Non-pigmented ciliary epithelial cell (primary cell): ENCODE results near the gene FOXL2NB.
A peak's percentile ranks its signal among the peaks of the same experiment; 100 is the strongest.
"Not testable (repeated sequence)": the region's sequence is repeated elsewhere in the genome, so short reads cannot be mapped to it uniquely, and the experiment has no call there.

Source experiments
- DNase-seq: peaks from one replicate; pipeline ENCODE4 v3.0.0-alpha.2; 2010; ENCODE audit warnings: low read depth

Gene FOXL2NB

DNA sequence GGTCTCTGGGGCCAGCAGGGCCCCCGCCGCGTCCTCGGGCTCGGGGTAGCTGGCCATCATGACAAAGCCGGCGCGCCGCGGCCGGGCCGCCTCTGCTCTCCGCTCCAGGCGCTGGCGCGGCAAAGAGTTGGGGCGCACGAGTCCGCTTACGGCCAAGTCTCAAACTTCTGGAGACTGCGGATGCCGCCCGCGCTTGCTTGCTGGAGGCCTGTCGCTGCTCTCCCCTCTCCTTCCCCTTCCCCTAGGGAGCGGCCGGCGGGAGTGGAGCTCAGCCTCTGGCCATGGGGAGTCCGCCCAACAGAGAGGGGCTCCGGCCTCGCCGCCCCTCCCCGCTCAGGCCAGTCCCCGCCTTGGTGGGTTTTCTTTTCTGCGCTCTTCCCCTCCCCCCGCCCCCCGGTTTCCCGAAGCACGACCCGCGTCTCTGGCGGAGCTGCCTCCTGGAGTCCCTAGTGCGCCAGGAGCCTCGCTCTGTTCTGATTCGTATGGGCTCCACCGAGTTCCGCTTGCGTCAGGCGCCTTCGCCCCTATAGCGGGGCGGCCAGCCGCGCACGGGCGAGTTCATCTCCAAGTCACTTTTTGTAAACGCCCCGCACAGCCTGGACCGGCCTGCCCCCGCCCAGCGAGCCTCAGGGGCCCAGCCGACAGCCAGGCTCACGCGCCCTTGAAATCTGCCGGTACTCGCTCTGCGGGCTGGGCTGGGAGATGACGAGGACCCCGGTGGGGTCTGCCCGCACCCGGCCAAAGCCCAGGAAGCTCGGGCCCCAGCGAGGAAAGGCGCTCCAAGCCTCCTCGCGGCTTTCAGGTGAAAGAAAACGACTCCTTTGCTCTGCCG is at the start of gene FOXL2NB, which contains the start of gene FOXL2:
FOXL2NB (plus strand) TSS at position 555 of the 832 bp plus-strand sequence; CDS start at position 703, 148 bp downstream.
FOXL2 (minus strand) TSS at position 475 of the 832 bp plus-strand sequence; CDS start at position 60, 415 bp downstream.
- DNase-seq, result no peak

DNA sequence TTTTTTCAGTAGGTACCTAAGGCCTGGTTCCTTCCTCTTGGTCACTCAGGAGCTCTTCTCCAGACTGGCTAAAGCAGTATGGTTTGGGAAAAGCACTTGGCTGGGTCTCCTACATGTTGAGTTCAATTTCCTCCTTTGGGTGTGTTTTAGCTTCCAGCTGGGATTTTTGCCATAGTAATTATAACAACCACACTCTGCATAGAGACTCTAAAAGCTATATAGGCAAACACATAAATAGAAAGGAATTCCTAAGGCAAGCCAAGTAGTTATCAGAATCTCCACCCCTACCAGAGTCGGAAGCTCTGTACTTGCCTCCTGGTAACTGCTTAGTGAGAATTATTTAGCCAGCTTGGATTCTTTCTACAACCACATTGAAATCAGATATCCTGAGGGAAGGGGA is 48.7 kb upstream of the FOXL2NB start:
- DNase-seq, result no peak

DNA sequence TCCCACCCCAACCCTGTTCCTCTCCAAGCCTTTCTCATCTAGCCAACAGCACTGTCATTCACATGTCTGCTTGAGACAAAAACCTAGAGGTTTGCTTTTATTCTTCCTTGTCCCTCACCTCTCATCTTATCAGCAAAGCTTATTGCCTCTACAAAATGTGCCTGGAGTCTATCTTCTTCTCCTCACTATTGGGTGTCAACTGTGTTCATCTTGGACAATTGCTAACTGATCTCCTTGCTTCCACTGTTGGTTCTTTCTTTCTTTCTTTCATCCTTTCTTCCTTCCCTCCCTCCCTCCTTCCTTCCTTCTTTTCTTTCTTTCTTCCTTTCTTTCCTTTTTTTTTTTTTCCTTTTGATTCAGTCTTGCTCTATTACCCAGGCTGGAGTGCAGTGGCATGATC is 48.3 kb upstream of the FOXL2NB start:
- DNase-seq, result no peak

DNA sequence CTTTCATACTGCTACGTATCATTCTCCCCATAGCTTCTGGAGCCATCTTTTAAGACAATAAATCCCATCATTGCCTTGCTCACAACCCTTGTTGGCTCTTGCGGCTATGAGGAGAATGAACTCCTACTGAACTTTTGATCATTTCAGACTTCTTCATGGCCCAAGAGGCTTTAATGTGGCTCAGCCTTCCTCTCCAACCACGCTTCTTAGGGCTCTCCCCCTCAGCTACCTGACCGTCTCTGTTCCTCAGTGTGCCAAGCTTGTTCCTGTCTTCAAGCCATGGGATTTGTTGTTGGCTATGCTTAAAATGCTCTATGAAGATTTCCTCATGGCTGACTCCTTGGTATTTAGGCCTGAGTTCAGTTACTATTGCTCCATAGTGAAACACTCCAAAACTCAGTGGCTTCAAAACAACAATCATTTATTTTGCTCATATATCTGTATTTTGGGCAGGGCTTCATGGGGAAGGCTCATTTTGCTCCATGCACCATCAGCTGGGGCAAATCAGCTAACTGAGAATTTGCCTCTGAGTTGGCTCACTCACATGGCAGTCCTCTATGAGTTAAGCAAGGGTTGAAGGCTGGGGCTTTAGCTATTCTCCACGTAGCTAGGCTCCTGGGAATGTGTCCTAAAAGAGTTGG is 47.5 kb upstream of the FOXL2NB start:
- no peak for DNase-seq

DNA sequence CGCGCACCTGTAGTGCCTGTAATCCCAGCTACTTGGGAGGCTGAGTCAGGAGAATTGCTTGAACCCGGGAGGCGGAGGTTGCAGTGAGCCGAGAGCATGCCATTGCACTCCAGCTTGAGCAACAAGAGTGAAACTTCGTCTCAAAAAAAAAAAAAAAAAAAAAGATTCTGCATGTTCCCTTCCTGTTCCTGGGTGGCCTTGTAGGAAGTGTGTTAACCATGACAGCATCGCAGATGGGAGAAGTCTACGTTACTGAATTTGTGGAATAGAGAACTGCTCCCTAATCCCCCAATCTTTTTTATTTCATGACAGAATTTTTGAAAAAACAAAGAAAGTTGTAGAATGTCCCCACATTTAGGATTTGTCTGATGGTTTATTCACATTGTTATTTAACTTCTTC is 45.5 kb upstream of the FOXL2NB start:
- no peak for DNase-seq

DNA sequence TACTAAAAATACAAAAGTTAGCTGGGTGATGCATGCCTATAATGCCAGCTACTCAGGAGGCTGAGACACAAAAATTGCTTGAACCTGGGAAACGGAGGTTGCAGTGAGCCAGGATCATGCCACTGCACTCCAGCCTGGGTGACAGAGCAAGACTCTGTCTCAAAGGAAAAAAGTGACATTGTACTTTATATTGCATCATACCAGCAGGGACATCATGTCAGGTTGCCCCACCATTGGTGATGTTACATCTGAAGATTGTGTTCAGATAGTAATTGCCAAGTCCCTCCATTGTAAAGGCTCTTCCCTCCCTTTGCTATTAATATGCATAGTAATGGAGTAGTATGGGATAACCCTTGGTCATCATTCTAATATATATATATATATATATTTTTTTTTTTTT is 44.8 kb upstream of the FOXL2NB start:
- no peak for DNase-seq

DNA sequence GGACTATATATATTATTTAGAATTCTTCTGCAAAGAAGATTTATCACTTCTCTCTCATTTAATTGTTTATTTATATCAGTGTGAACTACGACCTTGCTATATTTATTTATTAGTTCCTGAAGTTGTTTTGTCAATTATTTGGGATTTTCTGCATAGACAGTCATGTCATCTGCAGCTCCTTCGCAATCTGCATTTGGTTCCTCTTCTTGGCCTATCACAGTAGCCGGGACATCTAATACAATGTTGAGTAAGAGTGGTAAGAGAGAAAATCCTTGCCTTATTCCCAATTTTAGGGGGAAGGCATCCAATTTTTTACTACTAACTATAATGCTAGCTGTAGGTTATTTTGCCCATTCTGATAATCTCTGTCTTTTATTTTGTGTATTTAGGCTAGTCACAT is 39.5 kb upstream of the FOXL2NB start:
- no peak for DNase-seq

DNA sequence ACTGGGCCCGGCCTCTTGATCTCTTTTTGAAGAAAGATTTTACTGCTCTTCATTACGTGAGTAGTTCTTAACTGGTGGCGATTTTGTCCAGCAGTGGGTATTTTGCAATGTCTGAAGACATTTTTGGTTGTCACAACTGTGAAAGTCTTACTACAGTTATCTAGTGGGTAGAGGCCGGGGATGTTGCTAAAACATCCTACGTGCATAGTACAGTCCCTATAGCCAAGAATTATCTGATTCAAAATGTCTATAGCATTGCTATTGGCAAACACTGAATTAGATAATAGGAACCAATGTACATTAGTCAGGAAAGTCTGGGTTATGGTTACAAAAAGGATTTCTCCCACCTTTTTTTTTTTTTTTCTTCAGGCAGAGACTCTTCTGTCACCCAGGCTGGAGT is 38.2 kb upstream of the FOXL2NB start:
- no peak for DNase-seq

DNA sequence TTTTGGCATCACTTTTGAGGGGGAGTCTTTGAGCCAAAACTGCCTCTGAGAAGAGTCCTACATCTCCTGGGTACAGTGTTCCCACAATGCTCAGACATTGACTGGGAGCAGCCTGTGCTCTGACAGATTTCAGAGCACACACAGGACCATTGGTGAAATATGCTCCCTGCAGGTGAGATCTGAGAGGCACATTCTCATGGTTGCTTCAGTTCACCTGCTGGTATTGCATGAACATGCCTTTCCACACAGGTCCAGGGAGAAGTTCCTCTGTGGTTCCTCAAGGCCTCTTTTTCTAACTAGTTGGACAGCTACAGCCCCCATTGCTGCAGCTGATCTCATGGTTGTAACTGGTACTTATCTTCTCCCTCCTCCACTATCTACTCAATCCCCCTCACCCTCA is 37.1 kb upstream of the FOXL2NB start:
- no peak for DNase-seq

DNA sequence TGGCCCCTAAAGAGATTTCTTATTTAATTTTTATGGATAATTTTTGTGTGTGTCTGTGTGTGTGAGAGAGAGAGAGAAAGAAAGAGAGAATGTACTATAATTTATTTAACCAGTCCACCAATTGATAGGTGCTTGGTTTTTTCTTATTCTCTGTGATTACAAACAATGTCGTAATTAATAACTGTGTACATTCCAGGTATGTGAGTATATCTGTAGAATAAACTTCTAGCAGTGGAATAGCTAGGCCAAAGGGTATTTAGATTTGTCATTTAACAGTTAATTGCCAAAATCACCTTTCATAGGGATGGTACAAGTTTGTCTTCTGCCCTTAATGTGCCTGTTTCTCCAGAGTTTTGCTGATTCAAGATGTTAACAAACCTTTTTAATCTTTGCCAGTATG is 35.4 kb upstream of the FOXL2NB start:
- no peak for DNase-seq

DNA sequence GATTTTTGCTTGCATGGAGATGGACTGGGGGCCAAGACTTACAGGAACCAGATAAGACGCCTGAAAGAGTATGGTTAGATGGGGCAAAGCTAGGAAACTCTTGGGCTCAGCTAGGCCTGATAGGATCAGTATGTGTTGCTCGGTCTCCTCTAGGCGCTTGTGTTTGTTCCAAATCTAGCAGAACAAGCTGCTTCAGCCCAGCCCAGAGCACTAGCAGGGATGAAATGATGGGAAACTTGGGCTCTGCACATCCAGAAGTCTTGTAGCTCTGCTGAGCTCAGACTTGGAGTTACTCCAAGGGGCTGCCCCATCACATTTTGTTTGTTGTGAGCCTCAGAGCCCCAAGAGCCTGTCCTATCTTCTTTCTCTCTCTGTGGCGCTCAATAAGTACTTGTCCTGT is 34.8 kb upstream of the FOXL2NB start:
- DNase-seq, result no peak

DNA sequence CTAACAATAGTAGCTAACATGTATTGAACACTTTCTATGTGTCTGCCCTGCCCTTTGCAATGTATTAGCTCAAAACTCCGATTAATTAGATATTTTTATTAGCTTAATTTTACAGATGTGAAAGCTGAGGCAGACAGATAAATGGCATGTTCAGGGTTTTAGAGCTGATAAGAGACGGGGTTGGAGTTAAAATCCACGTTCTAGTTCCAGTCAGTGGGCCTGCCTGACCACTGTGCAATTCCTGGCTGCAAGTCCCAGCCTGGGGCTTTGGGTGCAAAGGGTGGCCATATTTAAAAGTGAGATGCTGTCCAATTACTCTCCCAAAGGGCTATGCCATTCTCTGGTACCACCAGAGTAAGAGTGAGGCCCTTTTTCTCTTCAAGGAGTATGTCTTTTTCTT is 33.3 kb upstream of the FOXL2NB start:
- DNase-seq, result no peak

DNA sequence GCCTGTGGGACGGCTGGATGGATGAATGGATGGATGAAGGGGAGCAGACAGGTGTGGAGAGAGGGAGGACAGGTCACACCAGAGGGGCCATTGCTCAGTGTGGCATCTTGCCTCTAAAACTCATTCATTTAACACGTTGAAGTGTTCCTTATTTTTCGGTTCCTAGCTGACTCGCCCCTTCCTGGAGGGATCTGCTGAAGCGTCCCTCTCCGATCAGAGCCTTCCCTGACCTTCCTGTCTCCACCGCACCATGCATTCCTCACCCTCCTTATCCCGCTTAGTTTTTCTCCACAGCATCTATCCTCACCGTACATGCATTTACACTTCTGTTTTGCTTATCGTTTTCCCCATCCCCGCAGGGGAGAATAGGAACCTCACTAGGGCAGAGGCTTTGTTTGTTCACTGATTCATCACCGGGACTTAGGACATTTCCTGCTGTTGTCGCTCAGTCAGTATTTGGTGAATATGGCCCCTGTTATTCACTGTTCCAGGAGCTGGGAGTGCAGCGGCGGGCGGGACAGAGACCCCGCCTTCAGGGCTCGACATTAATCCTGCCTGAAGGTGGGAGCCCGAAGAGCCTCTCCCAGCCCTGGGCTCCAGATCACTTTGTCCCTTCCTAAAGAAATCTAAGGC is 32.0 kb upstream of the FOXL2NB start:
- DNase-seq, result no peak

DNA sequence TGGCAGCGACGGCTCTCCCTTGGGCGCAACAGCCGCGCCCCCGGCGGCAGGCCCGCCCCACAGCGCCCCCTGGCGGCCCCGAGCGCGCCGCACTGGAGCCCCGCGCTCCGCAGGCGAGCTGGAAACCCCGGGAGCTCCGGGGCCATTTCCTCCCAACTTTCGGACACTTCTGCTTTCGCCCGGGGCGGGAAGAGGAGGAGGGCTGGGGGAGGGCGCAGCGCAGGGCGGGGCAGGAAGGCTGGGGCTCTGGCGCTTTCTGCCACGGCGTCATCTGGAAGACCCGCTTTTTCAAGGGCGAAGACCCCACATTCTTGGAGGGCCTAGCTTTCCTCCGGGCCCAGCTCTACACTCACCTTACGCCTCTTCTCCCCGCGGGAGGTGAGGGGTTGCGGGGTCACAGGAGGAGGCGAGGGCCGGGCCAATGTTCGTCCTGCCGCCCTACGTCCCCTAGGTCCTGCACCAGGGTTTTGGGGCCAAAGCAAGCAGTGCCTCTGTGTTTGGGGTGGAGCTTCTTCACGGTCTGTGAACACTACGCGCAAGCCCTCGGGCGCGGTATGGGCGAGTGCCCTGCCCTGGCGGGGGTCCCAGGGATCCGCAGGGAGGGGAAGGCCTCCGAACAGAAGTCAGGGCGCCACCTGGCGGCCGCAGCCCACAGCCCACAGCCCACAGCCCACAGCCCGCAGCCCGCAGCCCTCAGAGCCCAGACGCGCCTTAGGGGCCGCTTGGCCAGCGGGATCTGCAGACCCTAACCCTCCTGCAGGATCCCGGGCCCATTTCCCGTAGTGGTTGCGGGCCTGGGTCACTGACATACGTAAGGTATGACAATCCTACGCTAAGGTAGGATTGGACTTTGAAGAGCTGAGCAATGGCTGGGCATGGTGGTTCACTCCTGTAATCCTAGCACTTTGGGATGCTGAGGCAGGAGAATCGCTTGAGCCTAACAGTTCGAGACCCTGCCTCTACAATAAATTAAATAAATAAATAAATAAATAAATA is 31.2 kb upstream of the FOXL2NB start:
- no peak for DNase-seq

DNA sequence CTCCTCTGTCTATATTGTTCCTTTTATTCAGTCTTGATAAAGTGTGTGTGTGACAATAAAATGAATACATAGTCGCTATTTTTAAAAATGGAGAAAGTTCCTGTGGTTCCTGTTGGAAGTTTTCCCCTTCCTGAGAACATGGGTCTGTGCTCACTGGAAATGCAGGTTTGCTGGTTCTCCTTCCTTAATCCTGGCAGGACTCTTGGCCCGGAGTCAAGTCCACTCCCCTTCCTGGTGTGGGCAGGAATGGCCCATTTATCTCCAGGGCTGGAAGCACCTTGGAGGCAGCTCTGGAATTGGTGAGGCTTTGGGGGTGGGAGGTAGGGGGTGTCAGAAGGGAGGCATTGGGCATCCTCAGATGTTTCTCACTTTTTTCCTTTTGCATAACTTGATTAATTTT is 30.2 kb upstream of the FOXL2NB start:
- no peak for DNase-seq

DNA sequence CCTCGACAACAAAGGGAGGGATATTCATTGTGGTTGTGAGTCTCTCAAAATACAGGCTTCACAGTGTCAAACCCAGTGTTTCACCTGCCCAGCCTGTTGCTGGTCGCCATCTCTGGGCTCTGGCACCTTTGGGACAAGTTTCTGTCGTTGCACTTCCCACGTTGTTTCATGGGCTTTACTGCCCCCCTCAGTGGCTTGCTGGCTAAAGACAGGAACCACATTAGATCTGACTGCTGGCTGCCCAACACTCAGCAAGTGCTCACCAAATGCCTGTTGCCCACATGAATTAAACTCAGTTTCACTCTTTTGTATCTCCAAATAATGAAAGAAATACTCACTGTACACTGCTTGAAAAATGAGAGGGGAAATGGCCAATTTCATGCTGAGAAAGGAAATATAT is 27.7 kb upstream of the FOXL2NB start:
- DNase-seq, result no peak

DNA sequence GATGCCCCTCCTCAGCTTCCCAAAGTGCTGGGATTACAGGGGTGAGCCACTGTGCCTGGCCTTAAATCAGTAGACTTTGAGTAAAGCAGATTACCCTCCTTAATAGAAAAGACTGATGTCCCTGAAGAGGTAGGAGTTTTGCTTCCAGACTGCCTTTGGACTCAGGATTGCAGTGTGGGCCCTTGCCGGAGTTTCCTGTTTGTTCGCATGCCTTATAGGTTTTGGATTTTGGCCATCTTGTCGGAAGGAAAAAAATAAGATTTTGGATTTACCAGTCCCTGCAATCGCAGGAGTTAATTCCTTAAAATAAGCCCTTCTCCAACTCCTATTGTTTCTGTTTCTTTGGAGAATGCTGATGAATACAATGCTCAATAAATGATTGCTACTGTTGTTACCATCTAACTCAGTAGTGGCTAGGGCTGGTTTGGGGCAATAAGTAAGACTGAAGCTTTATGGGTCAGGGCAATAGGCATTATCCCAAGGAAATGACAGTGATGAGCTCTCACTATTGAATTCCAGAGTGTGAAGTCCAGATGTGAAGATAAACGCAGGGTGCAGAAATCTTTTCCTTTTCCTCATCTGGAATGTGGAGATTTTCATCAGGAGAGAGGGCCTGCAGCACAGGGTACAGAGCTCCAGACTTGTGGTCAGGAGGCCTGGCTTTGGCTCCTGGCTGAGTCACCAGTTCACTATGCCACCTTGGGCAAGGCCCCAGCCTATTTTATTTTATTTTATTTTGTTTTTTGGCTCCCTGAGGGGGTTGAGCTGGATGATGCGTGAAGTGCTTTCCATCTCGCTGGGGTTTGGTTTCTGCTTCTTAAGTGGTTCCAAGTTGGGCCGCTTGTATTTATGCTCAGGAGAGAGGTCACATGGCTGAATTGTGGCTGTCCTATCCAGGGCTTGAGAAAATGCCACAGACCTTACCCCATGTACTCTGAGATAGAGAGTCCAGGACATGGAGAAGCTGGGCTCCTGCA is 25.4 kb upstream of the FOXL2NB start:
- DNase-seq, result no peak

DNA sequence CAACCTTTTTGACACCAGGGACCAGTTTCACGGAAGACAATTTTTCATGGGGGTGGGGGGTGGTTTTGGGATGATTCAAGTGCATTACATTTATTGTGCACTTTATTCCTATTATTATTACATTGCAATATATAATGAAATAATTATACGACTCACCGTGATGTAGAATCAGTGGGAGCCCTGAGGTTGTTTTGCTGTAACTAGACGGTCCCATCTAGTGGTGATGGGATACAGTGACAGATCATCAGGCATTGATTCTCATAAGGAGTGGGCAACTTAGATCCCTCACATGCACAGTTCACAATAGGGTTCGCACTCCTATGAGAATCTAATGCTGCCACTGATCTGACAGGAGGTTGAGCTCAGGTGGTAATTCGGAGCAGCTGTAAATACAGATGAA is 24.6 kb upstream of the FOXL2NB start:
- DNase-seq, result not testable (repeated sequence)

DNA sequence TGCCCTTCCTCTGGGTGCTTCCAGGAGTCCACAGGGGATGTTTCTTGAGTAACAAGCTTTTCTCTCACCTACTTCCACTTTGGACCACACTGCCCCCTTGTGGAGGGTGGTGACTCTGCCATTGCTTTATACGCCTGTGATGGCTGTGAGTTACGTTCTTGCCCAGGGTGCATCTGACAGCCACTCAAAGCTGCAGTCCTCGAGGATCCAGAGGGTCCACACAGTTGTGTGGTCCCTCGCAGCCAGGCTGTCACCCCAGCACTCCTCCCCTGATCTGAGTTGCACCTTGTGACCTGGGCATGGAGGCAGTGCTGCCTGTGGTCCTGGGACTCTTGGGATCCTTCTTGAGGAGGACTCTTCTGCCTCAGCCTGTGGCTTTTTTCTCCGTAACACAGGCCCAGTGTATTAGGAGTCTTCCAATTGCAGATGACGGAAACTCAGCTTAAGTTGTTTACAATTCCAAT is 23.5 kb upstream of the FOXL2NB start:
- DNase-seq, result peak; percentile 53

DNA sequence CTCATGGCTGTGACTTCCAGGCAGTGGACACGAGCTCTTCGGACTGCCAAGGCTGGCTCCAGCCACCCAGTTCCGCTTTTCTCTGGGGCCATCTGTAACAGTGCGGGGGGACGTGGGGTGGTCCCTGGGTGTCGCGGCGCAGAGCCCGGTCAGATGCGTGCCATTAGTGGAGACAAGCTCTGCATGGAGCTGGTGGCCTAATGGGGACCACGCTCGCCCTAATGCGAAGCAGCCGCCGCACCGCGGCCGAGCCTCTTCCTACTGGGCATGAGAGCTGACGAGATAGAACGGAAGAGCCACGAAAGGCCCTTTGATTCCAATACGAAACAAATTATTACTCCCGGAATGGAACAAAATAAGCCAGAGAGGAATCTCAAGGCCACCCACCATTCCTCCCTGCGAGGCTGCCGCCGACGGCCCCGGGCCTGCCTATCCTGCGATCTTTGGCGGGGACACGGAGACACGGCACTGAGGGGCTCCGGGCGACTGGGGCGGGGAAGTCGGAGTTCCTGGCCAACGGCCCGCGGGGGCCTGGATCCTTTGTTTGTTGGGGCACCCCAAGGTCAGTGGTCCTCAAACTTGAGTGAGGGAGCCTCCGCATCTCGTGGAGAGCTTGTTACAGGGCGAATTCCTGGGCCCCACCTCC is 18.2 kb upstream of the FOXL2NB start:
- DNase-seq, result no peak
